MCF 10A (cell line): Measurements from ENCODE around the gene IFRD2. TPM values are rescaled to one million over a fixed set of nuclear protein-coding genes. Genes with fewer than 3 reads are reported as not detected.

ENCODE experiments used
- BruUV-seq: library from RNA; stranded (reverse); fragments of 400-500 nt; replicated peaks from 2 replicates; lab custom pipeline; 2021; lab: Mats Ljungman, UMichigan
- CTCF ChIA-PET: fragments of 300-600 bp; sonication (Branson Sonifier 250); formaldehyde crosslinking; extraction: SDS; loops from one replicate; lab custom pipeline; 2021; ENCODE audit warnings: antibody characterized with exemption, inconsistent platforms; lab: Yijun Ruan, JAX
- POLR2A ChIA-PET: fragments of 300-600, 350-650 bp; sonication (Branson Sonifier 250); formaldehyde crosslinking; extraction: SDS; loops from one replicate; lab custom pipeline; 2020; ENCODE audit warnings: antibody characterized with exemption, inconsistent platforms; lab: Yijun Ruan, JAX
- DNase-seq: peaks from one replicate; pipeline ENCODE4 v3.0.0-alpha.2; 2018; ENCODE audit not compliant: unreplicated experiment
- H3K27ac Mint-ChIP-seq: one replicate; pipeline ENCODE4 v1.8.0; 2022; ENCODE audit warnings: mild to moderate bottlenecking, low read depth, mixed read lengths; ENCODE audit not compliant: unreplicated experiment
- H3K27me3 Mint-ChIP-seq: one replicate; pipeline ENCODE4 v1.8.0; 2022; ENCODE audit warnings: mixed read lengths; ENCODE audit not compliant: insufficient read depth, unreplicated experiment
- H3K36me3 Mint-ChIP-seq: one replicate; pipeline ENCODE4 v1.8.0; 2022; ENCODE audit warnings: mild to moderate bottlenecking, moderate library complexity, mixed read lengths; ENCODE audit not compliant: insufficient read depth, unreplicated experiment
- H3K4me1 Mint-ChIP-seq: one replicate; pipeline ENCODE4 v1.8.0; 2022; ENCODE audit warnings: mixed read lengths; ENCODE audit not compliant: insufficient read depth, unreplicated experiment
- H3K4me3 Mint-ChIP-seq: one replicate; pipeline ENCODE4 v1.8.0; 2022; ENCODE audit warnings: mild to moderate bottlenecking, moderate library complexity, mixed read lengths; ENCODE audit not compliant: unreplicated experiment
- H3K9me3 Mint-ChIP-seq: one replicate; pipeline ENCODE4 v1.8.0; 2022; ENCODE audit warnings: mixed read lengths; ENCODE audit not compliant: unreplicated experiment
- intact Hi-C: fragments of 100-400 bp; cut with micrococcal nuclease; formaldehyde crosslinking; loops from 2 replicates; pipeline ENCODE4 v1.14.1; 2022
- total RNA-seq: library from RNA; stranded (reverse); gene quantifications from 2 replicates; pipeline ENCODE4 v1.2.3, GENCODE V29; 2022
- TF ChIP-seq, protein P1 (sequence below): fragments of 200-600 bp; IDR thresholded peaks from one replicate; pipeline ENCODE4 v1.8.0; 2022; ENCODE audit warnings: antibody characterized with exemption, mild to moderate bottlenecking; ENCODE audit not compliant: unreplicated experiment

IFRD2 gene
- total RNA-seq, 1 experiment from 2014 or later, result 182 TPM

DNA sequence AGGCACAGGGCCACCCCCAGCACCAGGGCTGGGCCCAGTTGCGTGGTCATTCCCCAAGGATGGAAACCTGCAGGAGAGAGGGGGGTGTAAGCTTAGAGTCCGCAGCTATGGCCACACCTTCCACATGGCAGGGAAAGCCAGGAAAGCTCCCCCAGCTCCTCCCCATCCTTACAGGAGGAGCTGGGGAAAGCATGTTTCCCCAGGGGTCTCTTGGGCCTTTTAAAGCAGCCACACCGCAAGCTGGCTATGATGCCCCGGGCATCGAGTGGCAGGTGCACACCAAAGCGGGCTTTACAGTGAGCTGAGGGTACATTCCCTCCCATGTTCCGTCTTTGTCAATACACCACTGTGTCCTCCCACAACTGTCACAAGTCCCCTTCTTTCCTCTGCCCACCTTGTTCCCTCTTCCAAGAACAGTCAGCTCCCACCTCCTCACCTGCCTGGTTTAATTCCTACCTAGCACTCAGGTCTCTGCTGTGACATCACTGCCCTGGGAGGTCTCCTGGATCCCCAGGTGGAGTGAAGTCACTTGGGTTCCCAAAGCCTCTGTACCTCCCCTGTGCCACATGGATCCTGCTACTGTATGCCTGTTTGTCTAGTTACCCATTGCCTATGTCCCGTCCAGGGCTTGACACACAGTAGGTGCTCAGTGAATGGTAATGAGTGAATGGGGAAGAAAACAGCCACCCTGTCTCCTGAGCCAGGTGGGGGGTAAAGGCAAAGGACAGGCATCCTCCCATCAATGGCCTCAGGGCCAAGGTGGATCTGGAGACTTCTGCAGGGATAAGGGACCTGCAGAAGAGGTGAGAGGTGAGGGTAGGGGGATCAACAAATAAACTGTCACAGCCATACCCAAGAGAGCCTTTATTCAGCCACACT, 3.6 kb upstream of the IFRD2 start:
- ChIA-PET CTCF (interaction anchor here (0.9 to 5.7 kb wide), 2 partner anchors 28 to 69 kb away, joined by 4 to 30 read pairs; partner anchors contain the start of gene HYAL2), POLR2A (no interaction called here)
- intact Hi-C loops, result no loop called here
- Mint-ChIP-seq H3K36me3 (peaks cover 6% of the 10 kb centered on the region), H3K4me3 (no peak overlapping the region), H3K27me3 (no peaks in the 10 kb centered on the region), H3K27ac (no peak overlapping the region), H3K4me1 (peaks cover 21% of the 10 kb centered on the region), H3K9me3 (no peaks in the 10 kb centered on the region)
- BruUV-seq, result no TSS peak
- TF ChIP-seq, protein P1, sequence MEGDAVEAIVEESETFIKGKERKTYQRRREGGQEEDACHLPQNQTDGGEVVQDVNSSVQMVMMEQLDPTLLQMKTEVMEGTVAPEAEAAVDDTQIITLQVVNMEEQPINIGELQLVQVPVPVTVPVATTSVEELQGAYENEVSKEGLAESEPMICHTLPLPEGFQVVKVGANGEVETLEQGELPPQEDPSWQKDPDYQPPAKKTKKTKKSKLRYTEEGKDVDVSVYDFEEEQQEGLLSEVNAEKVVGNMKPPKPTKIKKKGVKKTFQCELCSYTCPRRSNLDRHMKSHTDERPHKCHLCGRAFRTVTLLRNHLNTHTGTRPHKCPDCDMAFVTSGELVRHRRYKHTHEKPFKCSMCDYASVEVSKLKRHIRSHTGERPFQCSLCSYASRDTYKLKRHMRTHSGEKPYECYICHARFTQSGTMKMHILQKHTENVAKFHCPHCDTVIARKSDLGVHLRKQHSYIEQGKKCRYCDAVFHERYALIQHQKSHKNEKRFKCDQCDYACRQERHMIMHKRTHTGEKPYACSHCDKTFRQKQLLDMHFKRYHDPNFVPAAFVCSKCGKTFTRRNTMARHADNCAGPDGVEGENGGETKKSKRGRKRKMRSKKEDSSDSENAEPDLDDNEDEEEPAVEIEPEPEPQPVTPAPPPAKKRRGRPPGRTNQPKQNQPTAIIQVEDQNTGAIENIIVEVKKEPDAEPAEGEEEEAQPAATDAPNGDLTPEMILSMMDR, result no peak
- DNase-seq, result no peak

DNA sequence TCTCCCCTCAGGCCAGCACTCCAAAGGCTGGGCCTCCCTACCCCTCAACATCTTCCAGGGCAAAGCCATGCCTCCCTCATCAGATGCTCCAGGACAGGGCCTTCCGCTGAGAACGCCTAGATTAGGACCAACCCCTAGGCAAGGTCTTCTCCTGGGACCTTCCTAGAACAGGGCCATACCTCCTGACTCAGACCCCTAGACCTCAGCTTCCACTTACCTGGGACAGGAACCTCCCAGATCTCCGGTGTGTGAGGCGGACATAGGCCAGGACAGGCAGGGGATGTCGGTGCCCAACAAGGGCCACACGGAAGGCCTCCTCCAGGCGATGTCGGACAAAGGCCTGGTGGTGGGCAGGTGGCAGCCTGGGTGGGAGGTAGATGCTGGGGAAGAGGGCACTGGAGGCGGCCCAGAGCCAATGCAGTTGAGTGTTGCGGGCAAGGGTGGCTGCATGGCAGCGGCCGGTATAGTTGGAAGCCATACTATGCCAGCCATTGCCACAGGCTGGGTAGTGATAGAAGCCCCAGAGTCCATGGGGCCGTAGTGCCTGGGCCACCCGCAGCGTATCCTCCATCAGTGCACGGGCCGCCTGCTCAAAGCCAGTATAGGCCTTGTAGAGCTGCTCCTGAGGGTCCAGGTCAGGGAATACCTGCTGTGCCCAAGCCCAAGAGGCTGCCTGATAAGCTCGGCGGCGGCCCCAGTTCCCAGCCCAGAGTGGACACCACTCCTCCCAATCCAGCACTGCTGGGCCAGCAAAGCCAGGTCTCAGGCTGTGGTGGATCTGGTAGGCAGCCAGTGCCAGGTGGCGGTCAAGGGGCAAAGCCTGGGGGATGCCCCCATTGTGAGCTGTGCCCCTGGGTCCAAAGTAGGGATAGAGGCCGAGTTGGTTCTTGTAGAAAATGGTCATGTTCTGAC, 2.5 kb upstream of the IFRD2 start:
- ChIA-PET POLR2A (no interaction called here), CTCF (interaction anchor here (0.6 to 5.7 kb wide), 3 partner anchors 18 to 68 kb away, joined by 4 to 30 read pairs (median 4); partner anchors contain the start of gene HYAL2)
- H3K27ac Mint-ChIP-seq, result no peak overlapping the region
- H3K27me3 Mint-ChIP-seq, result no peaks in the 10 kb centered on the region
- no peak overlapping the region for H3K4me3 Mint-ChIP-seq
- no TSS peak for BruUV-seq
- intact Hi-C loops, result no loop called here
- H3K9me3 Mint-ChIP-seq, result no peaks in the 10 kb centered on the region
- H3K36me3 Mint-ChIP-seq, result peaks cover 6% of the 10 kb centered on the region
- TF ChIP-seq, protein P1, result no peak
- peaks cover 21% of the 10 kb centered on the region for H3K4me1 Mint-ChIP-seq
- no peak for DNase-seq

DNA sequence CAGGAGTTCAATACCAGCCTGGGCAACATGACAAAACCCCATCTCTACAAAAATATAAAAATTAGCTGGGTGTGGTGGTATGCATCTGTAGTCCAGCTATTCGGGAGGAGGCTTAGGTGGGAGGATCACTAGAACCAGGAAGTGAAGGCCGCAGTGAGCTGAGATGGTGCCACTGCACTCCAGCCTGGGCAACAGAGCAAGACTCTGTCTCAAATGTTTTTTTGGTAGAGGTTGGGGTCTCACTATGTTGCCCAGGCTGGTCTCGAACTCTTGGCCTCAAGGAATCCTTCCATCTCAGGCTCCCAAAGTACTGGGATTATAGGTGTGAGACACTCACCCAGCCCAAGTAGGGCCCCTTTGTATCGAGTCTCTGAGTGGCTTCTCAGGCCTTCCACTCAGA, 1.9 kb upstream of the IFRD2 start:
- no peaks in the 10 kb centered on the region for H3K9me3 Mint-ChIP-seq
- POLR2A ChIA-PET, result interaction anchor here (0.7 to 2.9 kb wide), 3 partner anchors 43 to 58 kb away, joined by 3 to 22 read pairs (median 3); partner anchors contain the start of gene GNAI2
- no peak overlapping the region for H3K4me3 Mint-ChIP-seq
- TF ChIP-seq, protein P1, result no peak
- CTCF ChIA-PET, result interaction anchor here (0.6 kb wide), 1 partner anchor 17 kb away, joined by 4 read pairs; no protein-coding TSS in a partner anchor
- H3K27ac Mint-ChIP-seq, result no peak overlapping the region
- peaks cover 13% of the 10 kb centered on the region for H3K36me3 Mint-ChIP-seq
- H3K4me1 Mint-ChIP-seq, result peaks cover 21% of the 10 kb centered on the region
- BruUV-seq, result no TSS peak
- no peaks in the 10 kb centered on the region for H3K27me3 Mint-ChIP-seq
- DNase-seq, result no peak
- intact Hi-C loops, result no loop called here
